ENCODE data around the gene FAM83E. TPM values are rescaled to one million over a fixed set of nuclear protein-coding genes. Genes with fewer than 3 reads are reported as not detected.
"Not testable (repeated sequence)": the region's sequence is repeated elsewhere in the genome, so short reads cannot be mapped to it uniquely, and the experiment has no call there.

Gene FAM83E
- total RNA-seq, 2 experiments from 2014 or later, result 1.5 to 4.1 TPM

DNA sequence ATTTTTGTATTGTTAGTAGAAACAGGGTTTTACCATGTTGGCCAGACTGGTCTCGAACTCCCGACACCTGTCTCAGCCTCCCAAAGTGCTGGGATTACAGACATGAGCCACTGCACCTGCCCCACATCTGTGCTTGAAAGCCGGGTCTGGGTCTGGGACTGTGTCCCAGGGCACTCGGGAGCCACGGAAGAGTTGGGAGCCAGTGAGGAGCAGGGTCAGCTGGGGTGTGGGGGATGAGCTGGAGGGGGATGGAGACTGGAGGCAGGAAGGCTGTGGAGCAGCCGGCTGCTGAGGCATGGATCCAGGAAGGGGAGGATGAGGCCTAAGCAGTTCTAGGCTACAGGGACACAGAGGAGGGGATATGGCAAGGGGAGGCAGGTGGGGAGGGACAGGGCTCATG lies 19.0 kb downstream of the FAM83E start:
- POLR2A ChIA-PET, result no interaction called here
- no peaks in the 10 kb centered on the region for H3K9me3 Mint-ChIP-seq (ENCODE audit: low read depth)
- intact Hi-C loops (cut with DNase I, micrococcal nuclease), result no loop called here
- peak overlapping the region; percentile 19 for H3K27ac Mint-ChIP-seq
- H3K4me3 Mint-ChIP-seq, result peak overlapping the region; percentile 74
- H3K27me3 Mint-ChIP-seq, result no peaks in the 10 kb centered on the region
- no peaks in the 10 kb centered on the region for H3K36me3 Mint-ChIP-seq (ENCODE audit: low read depth)
- no peak for DNase-seq
- ATAC-seq, result no peak
- CTCF ChIA-PET, result interaction anchor here (0.6 to 2.0 kb wide), 2 partner anchors 11 to 192 kb away, joined by 3 to 7 read pairs; no protein-coding TSS in a partner anchor
- peaks cover 10% of the 10 kb centered on the region for H3K4me1 Mint-ChIP-seq

DNA sequence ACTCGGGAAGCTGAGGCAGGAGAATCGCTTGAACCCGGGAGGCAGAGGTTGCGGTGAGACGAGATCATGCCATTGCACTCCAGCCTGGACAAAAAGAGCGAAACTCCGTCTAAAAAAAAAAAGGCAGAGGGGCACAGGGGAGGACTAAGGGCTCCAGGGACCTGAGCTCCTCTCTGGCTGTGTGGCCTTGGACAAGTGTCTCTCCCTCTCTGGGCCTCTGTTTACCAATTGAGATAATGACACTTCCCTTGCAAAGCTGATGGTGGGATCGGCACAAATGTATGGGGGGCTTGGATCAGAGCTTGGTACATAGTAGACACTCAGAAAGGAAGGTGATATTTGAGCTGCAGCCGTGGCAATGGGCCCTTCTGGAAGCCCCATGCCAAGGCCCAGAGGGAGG lies 19.7 kb downstream of the FAM83E start:
- DNase-seq (no peak), ATAC-seq (no peak)
- Mint-ChIP-seq H3K27ac (peak overlapping the region; percentile 38), H3K27me3 (no peaks in the 10 kb centered on the region), H3K4me3 (peak overlapping the region; percentile 74), H3K4me1 (peaks cover 10% of the 10 kb centered on the region), H3K36me3 (ENCODE audit: low read depth) (no peaks in the 10 kb centered on the region), H3K9me3 (ENCODE audit: low read depth) (no peaks in the 10 kb centered on the region)
- ChIA-PET CTCF (interaction anchor here (0.6 to 2.0 kb wide), 3 partner anchors 10 to 192 kb away, joined by 3 to 7 read pairs (median 5); no protein-coding TSS in a partner anchor), POLR2A (no interaction called here)
- intact Hi-C loops (cut with DNase I, micrococcal nuclease), result no loop called here

DNA sequence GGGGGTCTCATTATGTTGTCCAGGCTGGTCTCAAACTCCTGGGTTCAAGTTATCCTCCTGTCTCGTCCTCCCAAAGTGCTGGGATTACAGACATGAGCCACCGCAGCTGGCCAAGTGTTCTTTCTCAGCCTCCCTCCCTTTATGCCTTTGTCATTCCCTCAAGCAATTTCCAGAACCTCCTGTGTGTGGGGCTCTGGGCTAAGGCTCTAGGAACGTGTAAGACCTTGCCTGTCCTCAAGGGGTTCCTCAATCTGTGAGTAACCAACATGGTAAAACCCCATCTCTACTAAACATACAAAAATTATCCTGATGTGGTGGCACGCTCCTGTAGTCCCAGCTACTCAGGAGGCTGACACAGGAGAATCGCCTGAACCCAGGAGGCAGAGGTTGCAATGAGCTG lies 23.9 kb downstream of the FAM83E start:
- Mint-ChIP-seq H3K4me3 (no peak overlapping the region), H3K27me3 (no peaks in the 10 kb centered on the region), H3K9me3 (ENCODE audit: low read depth) (no peaks in the 10 kb centered on the region), H3K27ac (no peak overlapping the region), H3K36me3 (ENCODE audit: low read depth) (no peaks in the 10 kb centered on the region), H3K4me1 (peaks cover 15% of the 10 kb centered on the region)
- DNase-seq, result no peak
- ChIA-PET POLR2A (no interaction called here), CTCF (interaction anchor here (2.8 kb wide), 1 partner anchor 18 kb away, joined by 10 read pairs; no protein-coding TSS in a partner anchor)
- intact Hi-C loops (cut with DNase I, micrococcal nuclease), result no loop called here
- no peak for ATAC-seq

DNA sequence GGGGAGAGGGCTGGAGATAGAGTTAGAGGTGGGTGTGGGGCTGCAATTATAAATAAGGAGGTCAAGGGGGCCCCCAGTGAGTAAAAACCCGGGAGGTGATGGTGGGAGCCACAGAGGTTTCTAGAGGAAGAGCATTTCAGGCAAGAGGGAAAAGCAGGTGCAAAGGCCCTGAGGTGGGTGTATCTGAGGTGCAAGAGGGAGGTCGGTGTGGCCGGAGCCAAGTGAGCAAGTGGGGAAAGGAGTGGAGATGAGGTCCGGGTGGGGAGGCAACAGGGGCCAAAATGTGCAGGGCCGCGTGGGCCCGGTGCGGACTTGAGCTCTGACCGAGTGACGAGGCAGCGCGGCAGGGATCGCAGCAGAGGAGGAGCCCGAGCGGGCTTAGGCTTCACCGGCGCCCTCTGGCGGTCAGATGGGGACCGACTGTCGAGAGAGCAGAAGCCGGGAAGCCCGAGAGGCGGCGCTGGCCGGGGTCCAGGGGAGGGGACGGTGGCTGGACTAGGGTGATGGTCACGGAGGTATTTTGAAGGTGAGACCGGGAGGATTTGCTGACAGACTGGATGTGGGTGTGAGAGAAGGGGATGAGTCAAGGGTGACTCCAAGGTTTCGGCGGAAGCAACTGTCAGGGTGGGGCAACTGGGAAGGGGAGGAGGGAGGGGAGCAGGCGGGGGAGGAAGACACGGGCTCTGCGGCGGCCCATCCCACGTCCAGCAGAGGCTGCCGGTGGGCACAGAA lies 26.0 kb downstream of the FAM83E start:
- Mint-ChIP-seq H3K27ac (peak overlapping the region; percentile 43), H3K27me3 (no peaks in the 10 kb centered on the region), H3K36me3 (ENCODE audit: low read depth) (no peaks in the 10 kb centered on the region), H3K4me1 (peaks cover 15% of the 10 kb centered on the region), H3K4me3 (peak overlapping the region; percentile 35), H3K9me3 (ENCODE audit: low read depth) (no peaks in the 10 kb centered on the region)
- ATAC-seq, result peak; percentile 89
- peak; percentile 94 for DNase-seq
- intact Hi-C loops (cut with DNase I, micrococcal nuclease), result loop anchor here (1.0 to 10.0 kb wide), 11 partner anchors 8 to 322 kb away; partner anchors contain the start of genes CYTH2 (in 1 of the 2), EMP3 (in 1 of the 2), GRWD1 (in 1 of the 2) and RPL18 (in 1 of the 2)
- POLR2A ChIA-PET, result interaction anchor here (0.5 to 1.3 kb wide), 2 partner anchors 30 to 245 kb away, joined by 3 read pairs; partner anchors contain the start of genes RPL18 and SPHK2
- CTCF ChIA-PET, result interaction anchor here (0.6 to 3.0 kb wide), 12 partner anchors 17 to 433 kb away, joined by 3 to 15 read pairs (median 4); partner anchors contain the start of genes RPL18 and SPHK2

DNA sequence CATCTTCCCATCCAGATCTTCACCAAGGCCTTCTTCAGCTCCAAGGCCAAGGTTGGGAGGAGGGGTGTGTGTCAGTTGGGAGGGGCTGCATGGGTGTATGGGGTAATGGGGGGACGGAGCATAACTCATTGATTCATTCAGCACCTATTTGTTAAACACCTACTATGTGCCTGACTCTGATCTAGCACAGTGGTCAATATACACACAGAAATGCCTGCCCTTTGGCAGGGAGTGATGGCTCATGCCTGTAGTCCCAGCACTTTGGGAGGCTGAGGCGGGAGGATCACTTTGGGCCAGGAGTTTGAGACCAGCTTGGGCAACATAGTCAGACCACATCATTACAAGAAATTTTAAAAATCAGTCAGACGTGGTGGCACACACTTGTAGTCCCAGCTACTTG lies 27.5 kb downstream of the FAM83E start:
- no peak overlapping the region for H3K4me3 Mint-ChIP-seq
- intact Hi-C loops (cut with DNase I, micrococcal nuclease), result loop anchor here (5.0 to 10.0 kb wide), 2 partner anchors 190 to 263 kb away; partner anchors contain the start of gene EMP3 (in 1 of the 2)
- no peaks in the 10 kb centered on the region for H3K9me3 Mint-ChIP-seq (ENCODE audit: low read depth)
- ATAC-seq (no peak), DNase-seq (no peak)
- H3K36me3 Mint-ChIP-seq (ENCODE audit: low read depth), result no peaks in the 10 kb centered on the region
- ChIA-PET CTCF (interaction anchor here (0.6 to 3.0 kb wide), 2 partner anchors 81 to 1109 kb away, joined by 3 to 15 read pairs; no protein-coding TSS in a partner anchor), POLR2A (interaction anchor here (0.6 kb wide), 1 partner anchor 28 kb away, joined by 5 read pairs; no protein-coding TSS in a partner anchor)
- no peaks in the 10 kb centered on the region for H3K27me3 Mint-ChIP-seq
- no peak overlapping the region for H3K27ac Mint-ChIP-seq
- H3K4me1 Mint-ChIP-seq, result peaks cover 15% of the 10 kb centered on the region

DNA sequence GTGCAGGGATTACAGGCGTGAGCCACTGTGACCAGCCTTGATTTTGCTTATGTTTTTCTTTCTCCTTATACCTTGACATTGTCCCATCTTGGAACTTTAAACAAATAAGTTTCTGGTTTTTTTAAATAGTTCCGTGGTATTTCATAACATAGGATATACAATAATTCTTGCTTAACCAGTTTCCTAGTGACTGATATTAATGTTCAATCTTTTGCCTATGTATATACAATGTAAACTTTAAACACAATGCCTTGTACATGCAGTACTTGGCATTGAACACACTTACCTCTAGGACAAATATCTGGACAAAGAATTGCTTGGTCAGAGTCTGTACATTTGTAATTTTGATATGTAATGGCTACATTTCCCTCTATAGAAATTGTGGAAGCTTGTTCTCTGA lies 32.7 kb downstream of the FAM83E start:
- H3K27me3 Mint-ChIP-seq, result no peaks in the 10 kb centered on the region
- H3K4me1 Mint-ChIP-seq, result peaks cover 5% of the 10 kb centered on the region
- POLR2A ChIA-PET, result no interaction called here
- no peak for DNase-seq
- no peak for ATAC-seq
- H3K27ac Mint-ChIP-seq, result no peak overlapping the region
- H3K9me3 Mint-ChIP-seq (ENCODE audit: low read depth), result no peaks in the 10 kb centered on the region
- H3K4me3 Mint-ChIP-seq, result no peak overlapping the region
- intact Hi-C loops (cut with DNase I, micrococcal nuclease), result loop anchor here in 1 of 2 experiments (10.0 kb wide), 1 partner anchor 257 kb away; the partner anchor contains the start of gene EMP3
- H3K36me3 Mint-ChIP-seq (ENCODE audit: low read depth), result no peaks in the 10 kb centered on the region
- CTCF ChIA-PET, result no interaction called here

DNA sequence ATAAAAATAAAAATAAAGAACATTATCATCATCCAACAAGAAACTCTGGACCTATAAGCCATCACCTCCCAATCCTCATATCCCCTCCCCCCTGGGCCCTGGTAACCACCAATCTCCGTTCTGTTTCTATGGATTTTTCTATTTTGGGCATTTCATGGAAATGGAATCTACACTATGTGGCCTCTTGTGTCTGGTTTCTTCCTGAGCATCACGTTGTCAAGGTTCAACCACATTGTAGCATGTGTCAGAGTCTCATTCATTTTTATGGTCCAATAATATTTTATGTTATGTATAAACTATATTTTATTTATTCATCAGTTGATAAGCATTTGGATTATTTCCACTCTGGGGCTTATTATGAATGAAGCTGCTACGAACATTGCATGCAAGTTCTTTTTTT lies 36.0 kb downstream of the FAM83E start:
- H3K4me3 Mint-ChIP-seq, result no peak overlapping the region
- no peak for ATAC-seq
- intact Hi-C loops (cut with DNase I, micrococcal nuclease), result no loop called here
- ChIA-PET POLR2A (no interaction called here), CTCF (no interaction called here)
- H3K27me3 Mint-ChIP-seq, result no peaks in the 10 kb centered on the region
- DNase-seq, result no peak
- H3K9me3 Mint-ChIP-seq (ENCODE audit: low read depth), result no peaks in the 10 kb centered on the region
- H3K27ac Mint-ChIP-seq, result no peak overlapping the region
- H3K4me1 Mint-ChIP-seq, result no peaks in the 10 kb centered on the region
- H3K36me3 Mint-ChIP-seq (ENCODE audit: low read depth), result no peaks in the 10 kb centered on the region

DNA sequence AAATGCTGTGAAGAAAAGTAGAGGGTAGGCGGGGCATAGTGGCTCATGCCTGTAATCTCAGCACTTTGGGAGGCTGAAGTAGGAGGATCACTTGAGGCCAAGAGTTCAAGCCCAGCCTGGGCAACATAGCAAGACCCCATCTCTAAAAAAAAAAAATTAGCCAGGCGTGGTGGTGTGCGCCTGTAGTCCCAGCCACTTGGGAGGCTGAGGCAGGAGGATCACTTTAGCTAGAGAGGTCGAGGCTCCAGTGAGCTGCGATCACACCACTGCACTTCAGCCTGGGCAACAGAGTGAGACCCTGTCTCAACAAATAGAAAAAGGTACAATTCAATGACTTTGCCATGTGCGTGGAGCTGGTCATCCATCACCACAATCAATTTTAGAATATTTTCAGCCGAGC lies 37.0 kb downstream of the FAM83E start:
- H3K27ac Mint-ChIP-seq; DNase-seq; intact Hi-C loops (cut with DNase I, micrococcal nuclease); H3K27me3 Mint-ChIP-seq; ATAC-seq; H3K4me1 Mint-ChIP-seq; H3K36me3 Mint-ChIP-seq (ENCODE audit: low read depth); H3K4me3 Mint-ChIP-seq; POLR2A ChIA-PET; H3K9me3 Mint-ChIP-seq (ENCODE audit: low read depth): not testable (repeated sequence)
- CTCF ChIA-PET, result interaction anchor here (0.7 to 1.1 kb wide), 3 partner anchors 71 to 96 kb away, joined by 3 to 4 read pairs (median 3); no protein-coding TSS in a partner anchor

DNA sequence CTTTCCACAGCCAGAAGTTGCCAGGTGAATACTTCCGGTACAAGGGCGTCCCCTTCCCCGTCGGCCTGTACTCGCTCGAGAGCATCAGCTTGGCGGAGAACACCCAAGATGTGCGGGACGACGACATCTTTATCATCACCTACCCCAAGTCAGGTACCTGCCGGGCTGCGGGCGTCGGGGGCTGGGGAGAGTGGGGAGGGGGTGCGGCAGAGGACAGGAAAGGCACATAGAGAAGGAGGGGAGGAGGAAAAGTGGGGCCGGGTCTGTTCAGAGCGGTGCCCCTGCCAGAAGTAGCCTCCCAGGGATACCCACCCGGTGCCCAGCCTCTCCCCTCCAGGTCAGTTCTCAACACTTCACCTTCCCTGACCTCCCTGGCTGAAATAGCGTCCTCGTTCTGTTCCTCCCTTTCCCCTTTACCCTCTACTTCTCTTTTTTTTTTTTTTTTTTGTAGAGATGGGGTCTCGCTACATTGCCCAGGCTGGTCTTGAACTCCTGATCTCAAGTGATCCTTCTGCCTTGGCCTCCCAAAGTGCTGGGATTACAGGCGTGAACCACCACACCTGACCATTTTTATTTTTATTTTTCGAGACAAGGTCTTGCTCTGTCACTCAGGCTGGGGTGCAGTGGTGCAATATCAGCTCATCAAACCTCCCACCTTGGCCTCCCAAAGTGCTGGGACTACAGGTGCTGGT lies 38.8 kb downstream of the FAM83E start:
- intact Hi-C loops (cut with DNase I, micrococcal nuclease), result no loop called here
- ChIA-PET POLR2A (interaction anchor here (0.5 kb wide), 1 partner anchor 310 kb away, joined by 3 read pairs; no protein-coding TSS in a partner anchor), CTCF (no interaction called here)
- ATAC-seq (no peak), DNase-seq (no peak)
- H3K4me1 Mint-ChIP-seq, result no peaks in the 10 kb centered on the region
- no peak overlapping the region for H3K27ac Mint-ChIP-seq
- H3K9me3 Mint-ChIP-seq (ENCODE audit: low read depth), result no peaks in the 10 kb centered on the region
- H3K36me3 Mint-ChIP-seq (ENCODE audit: low read depth), result no peaks in the 10 kb centered on the region
- no peak overlapping the region for H3K4me3 Mint-ChIP-seq
- H3K27me3 Mint-ChIP-seq, result no peaks in the 10 kb centered on the region

DNA sequence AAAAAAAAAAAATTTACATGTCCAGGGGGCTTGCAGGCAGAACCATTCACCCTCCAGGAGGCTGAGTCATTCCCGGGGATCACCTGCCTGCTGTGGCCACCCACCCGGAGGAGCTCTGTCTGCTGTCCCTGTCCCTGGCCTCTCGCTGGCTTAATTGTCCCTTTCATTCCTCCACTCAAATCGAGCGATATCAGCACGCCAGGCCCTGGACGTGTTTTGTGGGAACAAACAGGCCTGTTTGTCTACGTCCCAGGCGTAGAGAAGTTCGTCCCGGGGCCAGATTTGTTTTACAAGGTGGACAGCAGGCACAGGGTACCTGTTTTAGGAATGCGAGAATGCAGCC lies 41.7 kb downstream of the FAM83E start:
- ChIA-PET POLR2A (no interaction called here), CTCF (interaction anchor here (1.9 kb wide), 1 partner anchor 11 kb away, joined by 8 read pairs; no protein-coding TSS in a partner anchor)
- Mint-ChIP-seq H3K4me1 (no peaks in the 10 kb centered on the region), H3K9me3 (ENCODE audit: low read depth) (no peaks in the 10 kb centered on the region), H3K27me3 (peaks cover 3% of the 10 kb centered on the region), H3K36me3 (ENCODE audit: low read depth) (no peaks in the 10 kb centered on the region), H3K4me3 (no peak overlapping the region), H3K27ac (no peak overlapping the region)
- intact Hi-C loops (cut with DNase I, micrococcal nuclease), result no loop called here
- DNase-seq (no peak), ATAC-seq (no peak)

DNA sequence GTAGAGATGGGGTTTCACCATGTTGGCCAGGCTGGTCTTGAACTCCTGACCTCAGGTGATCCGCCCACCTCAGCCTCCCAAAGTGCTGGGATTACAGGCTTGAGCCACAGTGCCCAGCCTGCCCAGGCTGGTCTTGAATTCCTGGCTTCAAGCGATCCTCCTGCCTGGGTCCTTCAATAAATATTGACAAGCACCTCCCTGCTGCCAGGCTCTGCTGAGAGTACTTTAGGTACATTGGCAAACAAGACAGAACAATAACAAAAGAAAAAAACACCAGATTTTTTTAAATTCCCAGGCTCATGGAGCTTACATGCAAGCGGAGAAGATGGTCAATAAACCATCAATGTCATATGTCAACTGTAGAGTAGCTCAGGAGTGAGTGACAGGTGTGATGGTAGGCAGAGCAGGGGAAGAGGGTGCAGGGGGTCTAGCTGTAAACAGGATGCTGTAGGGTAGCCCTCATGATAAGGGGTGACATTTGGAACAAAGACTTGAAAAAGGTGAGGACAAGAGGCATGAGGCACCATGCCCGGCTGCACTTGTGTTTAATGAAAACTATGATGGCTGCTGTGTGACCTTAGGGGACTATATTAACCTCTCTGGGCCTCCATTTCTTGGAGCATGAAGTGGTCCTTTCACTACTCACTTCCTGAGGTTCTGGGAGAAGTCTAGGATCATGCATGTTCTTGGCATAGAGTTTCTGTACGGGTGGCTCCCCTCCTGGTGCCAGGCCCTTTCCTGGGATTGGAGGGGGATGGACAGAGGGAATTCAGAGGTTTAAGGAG lies 43.3 kb downstream of the FAM83E start:
- ChIA-PET CTCF (interaction anchor here (0.9 to 2.4 kb wide), 3 partner anchors 13 to 78 kb away, joined by 3 to 7 read pairs (median 3); no protein-coding TSS in a partner anchor), POLR2A (no interaction called here)
- ATAC-seq (no peak), DNase-seq (no peak)
- Mint-ChIP-seq H3K36me3 (ENCODE audit: low read depth) (no peaks in the 10 kb centered on the region), H3K27ac (no peak overlapping the region), H3K27me3 (peaks cover 7% of the 10 kb centered on the region), H3K9me3 (ENCODE audit: low read depth) (no peaks in the 10 kb centered on the region), H3K4me1 (no peaks in the 10 kb centered on the region), H3K4me3 (no peak overlapping the region)
- intact Hi-C loops (cut with DNase I, micrococcal nuclease), result no loop called here
